ENCODE data around the gene DUOXA2. TPM values are rescaled to one million over a fixed set of nuclear protein-coding genes. Genes with fewer than 3 reads are reported as not detected.

The DUOXA2 gene
- total RNA-seq, 2 donors from 2014 or later = not detected

- no peaks in the 10 kb centered on the region for H3K36me3 ChIP-seq
- no peaks in the 10 kb centered on the region for H3K27me3 ChIP-seq
- no peak overlapping the region for H3K4me3 ChIP-seq
- no peak for DNase-seq (ENCODE audit: low spot score)
- no peak for TF ChIP-seq CTCF (IDR thresholded peaks at IDR 0.05)
- no peak overlapping the region for H3K27ac ChIP-seq
- H3K4me1 ChIP-seq = no peaks in the 10 kb centered on the region
- H3K9me3 ChIP-seq = no peaks in the 10 kb centered on the region
Observed at GRCh38 chr15:45091161-45091560, 23.0 kb upstream of the DUOXA2 start.

GRCh38 chr15:45091576-45091975, 22.6 kb upstream of the DUOXA2 start:
- DNase-seq (ENCODE audit: low spot score) = no peak
- no peaks in the 10 kb centered on the region for H3K27me3 ChIP-seq
- H3K9me3 ChIP-seq = no peaks in the 10 kb centered on the region
- H3K4me1 ChIP-seq = no peaks in the 10 kb centered on the region
- no peak overlapping the region for H3K4me3 ChIP-seq
- no peaks in the 10 kb centered on the region for H3K36me3 ChIP-seq
- no peak for TF ChIP-seq CTCF (IDR thresholded peaks at IDR 0.05)
- no peak overlapping the region for H3K27ac ChIP-seq

GRCh38 chr15:45093013-45093412, 21.1 kb upstream of the DUOXA2 start:
- no peak for DNase-seq (ENCODE audit: low spot score)
- Histone ChIP-seq H3K36me3 (no peaks in the 10 kb centered on the region), H3K4me1 (no peaks in the 10 kb centered on the region), H3K27me3 (no peaks in the 10 kb centered on the region), H3K9me3 (no peaks in the 10 kb centered on the region), H3K4me3 (no peak overlapping the region), H3K27ac (no peak overlapping the region)
- no peak for TF ChIP-seq CTCF (IDR thresholded peaks at IDR 0.05)

- Histone ChIP-seq H3K4me3 (no peak overlapping the region), H3K27ac (no peak overlapping the region), H3K4me1 (no peaks in the 10 kb centered on the region), H3K36me3 (no peaks in the 10 kb centered on the region), H3K27me3 (no peaks in the 10 kb centered on the region), H3K9me3 (no peaks in the 10 kb centered on the region)
- TF ChIP-seq CTCF (IDR thresholded peaks at IDR 0.05) = no peak
- no peak for DNase-seq (ENCODE audit: low spot score)
Observed at GRCh38 chr15:45093622-45094357, 20.3 kb upstream of the DUOXA2 start.

GRCh38 chr15:45094358-45094730, 19.8 kb upstream of the DUOXA2 start:
- Histone ChIP-seq H3K9me3 (no peaks in the 10 kb centered on the region), H3K27ac (no peak overlapping the region), H3K36me3 (no peaks in the 10 kb centered on the region), H3K27me3 (no peaks in the 10 kb centered on the region), H3K4me1 (no peaks in the 10 kb centered on the region), H3K4me3 (no peak overlapping the region)
- DNase-seq (ENCODE audit: low spot score) = no peak
- no peak for TF ChIP-seq CTCF (IDR thresholded peaks at IDR 0.05)

GRCh38 chr15:45095661-45096060, 18.5 kb upstream of the DUOXA2 start:
- no peaks in the 10 kb centered on the region for H3K4me1 ChIP-seq
- no peak for TF ChIP-seq CTCF (IDR thresholded peaks at IDR 0.05)
- no peaks in the 10 kb centered on the region for H3K27me3 ChIP-seq
- H3K9me3 ChIP-seq = no peaks in the 10 kb centered on the region
- H3K27ac ChIP-seq = no peak overlapping the region
- no peak overlapping the region for H3K4me3 ChIP-seq
- no peaks in the 10 kb centered on the region for H3K36me3 ChIP-seq
- DNase-seq (ENCODE audit: low spot score) = no peak

Data from right atrium auricular region (tissue), 2 donors.